ENCODE measurements around the gene CSNK1E.
A peak's percentile ranks its signal among the peaks of the same experiment; 100 is the strongest.

The CSNK1E gene

DNA sequence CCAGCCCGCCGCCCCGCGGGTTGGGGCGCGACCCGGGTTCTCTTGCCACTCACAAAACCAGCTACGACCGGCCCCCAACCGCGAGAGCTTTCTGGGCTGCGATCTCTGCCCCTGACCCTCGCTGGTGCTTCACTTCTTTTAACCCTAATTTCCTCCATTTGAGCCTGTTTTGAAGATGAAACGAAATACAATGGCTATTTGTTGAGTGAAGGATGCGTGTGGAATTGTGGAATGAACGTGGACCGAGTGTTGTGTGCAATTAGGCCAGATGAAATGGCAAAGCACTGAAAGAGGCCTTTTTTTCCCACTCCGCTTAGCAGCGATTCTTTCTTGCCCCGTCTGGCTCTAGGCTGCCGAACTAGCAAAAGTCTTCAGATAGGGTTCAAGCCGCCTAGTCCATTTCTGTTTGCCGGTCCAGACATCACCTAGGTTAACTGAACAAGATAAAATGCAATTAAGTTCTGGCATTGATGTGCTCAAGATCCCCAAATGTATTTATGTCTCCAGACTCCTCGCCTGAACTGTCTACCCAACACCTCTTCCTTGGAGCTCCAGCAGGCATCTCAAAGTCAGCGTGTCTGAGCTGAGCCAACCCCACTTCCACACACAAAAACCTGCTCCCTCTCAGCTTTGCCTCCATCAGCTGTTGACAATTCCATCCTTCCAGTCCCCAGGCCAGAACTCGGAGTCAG is 44.0 kb downstream of the CSNK1E start:
- no peak for DNase-seq (ENCODE audit: low read depth)

- peak; percentile 53 for DNase-seq (ENCODE audit: low read depth)
Observed at GRCh38 chr22:38272373-38273134, 44.7 kb downstream of the CSNK1E start, which contains the start of gene TMEM184B. TMEM184B (minus strand) TSS chr22:38273010; CDS start chr22:38247961, 25,049 bp downstream.

GRCh38 chr22:38271927-38272372 is 45.3 kb downstream of the CSNK1E start:
- no peak for DNase-seq (ENCODE audit: low read depth)

DNA sequence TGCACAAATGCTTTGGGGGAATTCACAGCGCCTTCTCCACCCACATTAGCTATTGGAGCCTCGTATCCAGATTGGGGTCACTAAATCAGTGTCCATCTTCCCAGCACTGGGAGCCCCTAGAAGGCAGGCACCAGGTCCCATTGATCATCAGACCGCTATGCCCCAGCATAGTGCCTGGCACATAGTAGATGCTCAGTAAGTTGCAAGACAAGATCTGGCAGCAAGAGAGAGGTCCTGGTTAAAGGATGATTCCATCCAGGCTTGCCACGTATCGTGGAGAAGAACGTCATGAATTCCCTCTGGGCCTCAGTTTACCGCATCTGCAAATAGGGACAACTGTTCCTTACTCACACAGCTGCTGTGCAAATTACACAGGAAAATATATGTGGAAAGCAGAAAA is 46.1 kb downstream of the CSNK1E start:
- DNase-seq (ENCODE audit: low read depth), result no peak

GRCh38 chr22:38270091-38270992 is 46.9 kb downstream of the CSNK1E start:
- no peak for DNase-seq (ENCODE audit: low read depth)

DNA sequence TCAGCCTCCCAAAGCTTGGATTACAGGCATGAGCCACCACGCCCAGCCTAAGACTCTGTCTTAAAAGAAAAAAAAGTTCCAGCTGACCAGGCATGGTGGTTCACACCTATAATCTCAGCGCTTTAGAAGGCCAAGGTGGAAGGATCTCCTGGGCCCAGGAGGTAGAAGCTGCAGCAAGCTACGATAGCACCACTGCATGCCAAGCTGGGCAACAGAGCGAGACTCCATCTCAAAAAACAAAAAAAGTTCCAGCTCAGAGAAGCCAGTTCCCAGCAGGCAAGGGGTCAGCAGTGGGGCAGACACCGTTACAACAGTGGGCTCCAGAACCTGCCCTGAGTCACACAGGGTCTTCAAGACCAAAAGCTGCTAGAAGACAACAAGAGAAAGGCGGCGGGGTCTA is 47.8 kb downstream of the CSNK1E start:
- no peak for DNase-seq (ENCODE audit: low read depth)

DNA sequence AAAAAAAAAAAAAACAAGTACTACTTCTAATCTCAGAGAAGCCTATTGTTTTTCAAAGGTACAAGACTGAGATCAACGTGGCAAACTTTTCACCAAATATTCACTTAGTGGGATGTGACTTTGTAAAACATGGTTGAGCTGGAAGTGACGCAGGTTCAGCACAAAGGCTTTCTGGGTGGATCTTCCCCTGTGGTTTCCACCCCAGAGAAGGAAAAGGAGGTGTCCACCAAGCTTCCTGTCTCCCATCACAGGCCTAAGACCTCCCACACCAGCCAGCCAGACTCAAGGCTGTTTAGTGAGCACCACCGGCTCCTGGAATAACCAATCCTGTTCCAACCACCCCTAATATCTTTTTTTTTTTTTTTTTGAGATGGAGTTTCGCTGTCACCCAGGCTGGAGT is 50.1 kb downstream of the CSNK1E start:
- no peak for DNase-seq (ENCODE audit: low read depth)

DNA sequence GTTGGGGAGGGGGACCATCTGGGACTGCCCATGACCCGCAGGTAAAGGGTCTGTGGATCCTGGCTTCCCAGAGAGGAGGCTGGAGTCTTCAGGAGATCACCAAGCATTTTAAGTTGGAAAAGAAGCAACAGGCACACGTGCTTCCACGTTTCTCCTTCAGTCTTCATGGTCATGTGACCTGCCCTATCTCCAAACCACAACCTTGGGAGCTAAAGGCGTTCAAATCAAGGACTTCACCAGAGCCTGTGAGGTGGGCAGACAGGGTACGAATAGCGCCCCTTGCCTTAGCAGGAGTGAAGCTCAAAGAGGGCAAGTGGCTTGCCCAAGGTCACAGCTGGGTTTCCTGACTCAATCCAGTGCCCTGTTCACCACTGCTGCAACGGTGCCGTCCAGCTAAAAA is 51.1 kb downstream of the CSNK1E start:
- no peak for DNase-seq (ENCODE audit: low read depth)

GRCh38 chr22:38264322-38264843 is 52.9 kb downstream of the CSNK1E start:
- no peak for DNase-seq (ENCODE audit: low read depth)

DNA sequence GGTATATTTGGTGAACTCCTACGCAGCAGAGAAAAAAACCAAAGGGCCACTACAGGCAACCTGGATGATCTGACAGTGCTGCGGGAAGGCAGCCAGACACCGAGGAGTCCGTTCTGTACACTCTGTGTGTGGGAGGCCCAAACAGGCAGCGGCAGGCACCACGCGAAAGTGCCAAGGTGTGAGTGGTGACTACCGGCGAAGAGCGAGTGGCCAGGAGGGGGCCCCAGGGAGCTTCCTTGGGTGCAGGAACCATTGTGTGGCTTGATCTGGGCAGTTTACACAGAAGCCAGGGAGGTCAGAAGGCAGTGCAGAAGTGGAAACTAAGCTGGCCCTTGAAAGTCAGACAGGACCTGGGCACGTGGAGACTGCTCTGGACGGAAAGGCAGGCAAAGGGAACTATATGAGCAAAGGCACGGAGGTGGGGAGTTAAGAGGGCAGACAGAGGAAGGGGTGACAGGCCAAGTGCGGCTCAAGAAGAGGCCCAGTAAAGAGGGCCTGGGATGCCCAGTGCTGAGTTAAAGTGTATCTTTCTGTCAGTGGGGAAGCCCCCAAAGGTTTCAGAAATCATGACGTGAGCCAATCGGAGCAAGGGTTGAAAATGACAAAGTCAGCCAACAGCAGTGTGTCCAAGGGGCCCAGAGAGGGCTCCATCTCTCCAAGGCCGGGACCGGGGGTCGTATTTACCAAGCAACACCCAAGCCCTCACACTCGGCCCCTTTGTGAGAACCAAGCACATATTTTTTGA is 55.0 kb downstream of the CSNK1E start:
- no peak for DNase-seq (ENCODE audit: low read depth)

- no peak for DNase-seq (ENCODE audit: low read depth)
Observed at GRCh38 chr22:38260761-38261681, 56.2 kb downstream of the CSNK1E start.

- DNase-seq (ENCODE audit: low read depth), result no peak
Observed at GRCh38 chr22:38259370-38259769, 57.9 kb downstream of the CSNK1E start.

GRCh38 chr22:38258895-38259294 is 58.3 kb downstream of the CSNK1E start:
- DNase-seq (ENCODE audit: low read depth), result no peak

- DNase-seq (ENCODE audit: low read depth), result no peak
Observed at GRCh38 chr22:38257650-38258250, 59.5 kb downstream of the CSNK1E start.

DNA sequence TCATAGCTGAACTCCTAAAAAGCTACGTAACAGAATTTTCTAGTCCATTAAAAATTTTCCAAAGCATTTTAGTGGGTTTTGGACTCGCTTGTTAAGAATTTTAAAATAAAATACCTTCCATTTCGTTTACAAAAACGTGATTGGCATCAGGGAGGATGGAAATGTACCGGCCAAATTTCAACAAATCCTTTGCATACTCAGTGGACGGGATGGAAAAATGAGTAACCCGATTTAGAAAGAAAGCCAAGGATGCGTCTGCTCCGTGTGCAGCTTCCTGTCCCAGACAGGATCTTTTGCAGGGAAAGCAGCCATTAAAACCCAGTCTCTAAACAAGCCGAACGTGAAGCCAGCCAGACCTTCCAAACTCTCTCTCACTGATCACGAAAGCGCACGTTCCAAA is 60.1 kb downstream of the CSNK1E start:
- no peak for DNase-seq (ENCODE audit: low read depth)

DNA sequence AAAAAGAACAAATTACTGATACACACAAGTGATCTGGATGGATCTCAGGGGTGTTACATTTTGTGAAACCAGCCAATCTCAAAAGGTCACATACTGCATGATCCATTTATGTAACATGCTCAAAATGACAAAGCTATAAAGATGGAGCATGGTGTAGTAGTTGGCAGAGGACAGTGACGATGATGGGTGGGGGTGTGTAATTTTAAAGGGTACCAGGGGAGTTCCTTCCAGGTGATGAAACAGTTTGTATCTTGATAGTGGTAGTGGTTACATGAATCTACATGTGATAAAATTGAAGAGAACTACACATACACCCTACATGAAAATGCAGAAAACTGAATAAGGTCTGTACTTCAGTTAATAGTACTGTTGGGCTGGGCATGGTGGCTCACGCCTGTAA is 61.5 kb downstream of the CSNK1E start:
- no peak for DNase-seq (ENCODE audit: low read depth)

- no peak for DNase-seq (ENCODE audit: low read depth)
Observed at GRCh38 chr22:38251341-38251692, 65.9 kb downstream of the CSNK1E start.

DNA sequence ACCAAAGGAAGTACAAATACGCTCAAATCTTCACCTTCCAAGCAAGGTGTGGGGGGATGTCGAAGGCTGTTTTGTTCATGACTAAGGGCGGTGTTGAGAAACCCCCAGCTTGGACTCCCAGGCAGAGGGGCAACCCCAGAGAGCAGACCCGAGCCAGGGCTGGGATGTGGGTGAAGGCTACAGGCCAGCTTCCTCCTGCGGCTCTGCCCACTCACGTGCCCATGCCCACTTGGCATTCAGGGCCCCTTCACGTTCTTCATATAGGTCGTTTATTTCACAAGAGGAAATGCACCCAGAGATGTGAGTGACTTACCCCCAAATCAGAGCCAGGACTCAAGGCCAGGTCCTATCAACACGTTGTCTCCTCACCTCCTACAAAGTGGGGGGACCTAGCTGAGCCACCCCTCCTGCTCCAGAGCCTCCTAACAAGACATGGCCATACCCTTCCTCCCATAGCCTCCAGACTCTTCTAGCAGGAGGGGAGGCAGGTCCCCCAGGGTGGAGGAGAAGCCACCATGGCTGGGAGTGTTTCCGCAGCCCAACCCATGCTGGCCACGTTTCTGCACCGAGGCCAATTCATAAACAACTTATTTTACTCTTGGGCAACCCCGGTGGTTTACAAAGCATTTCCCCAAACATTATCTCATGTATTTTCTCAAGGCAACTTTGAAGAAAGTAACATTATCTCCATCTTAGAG is 66.4 kb downstream of the CSNK1E start:
- DNase-seq (ENCODE audit: low read depth), result no peak

Data from stimulated activated CD8-positive, alpha-beta memory T cell treated with anti-CD3 and anti-CD28 coated beads, Interleukin-7, amount 100 ng/mL, for 24 hours (primary cell).